Erythroblast (primary cell): ENCODE measurements around the gene NTN3.

ENCODE experiments used
- GATA1 ChIP-seq: IDR thresholded peaks from 2 replicates; pipeline ENCODE4 v1.6.1; 2011; ENCODE audit warnings: low read depth, mild to moderate bottlenecking, control low read depth, low read length, moderate library complexity
- POLR2A ChIP-seq: IDR thresholded peaks from 2 replicates; pipeline ENCODE4 v1.6.1; 2011; ENCODE audit warnings: mild to moderate bottlenecking, low read length

DNA sequence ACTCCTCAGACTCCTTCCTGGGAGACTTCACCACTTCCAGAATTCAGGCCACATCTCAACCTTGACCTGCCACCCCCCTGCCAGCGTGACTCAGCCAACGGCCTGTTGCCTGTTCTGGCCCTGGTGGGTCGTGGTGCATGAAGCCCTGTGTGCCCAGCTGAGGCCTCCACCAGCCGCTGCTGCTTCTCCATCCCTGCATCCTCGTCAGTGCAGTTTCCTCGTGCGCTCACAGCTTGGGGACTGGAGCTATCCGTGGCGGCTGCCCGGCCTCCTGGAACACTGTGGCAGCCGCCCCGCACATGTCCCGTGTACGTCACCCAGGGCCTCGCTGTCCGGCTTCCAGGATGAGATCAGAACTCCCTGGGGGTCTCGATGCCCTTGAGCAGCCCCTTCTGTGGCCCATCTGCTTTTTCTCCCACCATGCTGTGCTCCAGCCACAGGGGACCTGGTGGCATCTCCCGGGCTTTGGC is 19.2 kb upstream of the NTN3 start:
- TF ChIP-seq POLR2A = no peak
- no peak for TF ChIP-seq GATA1
